Anterior cingulate cortex (tissue), 58 donors: ENCODE measurements around the gene ZNF816.
"Not testable (repeated sequence)": the region's sequence is repeated elsewhere in the genome, so short reads cannot be mapped to it uniquely, and the experiment has no call there.

Experiments used
- DNase-seq, 58 donors: peaks; one replicate each; lab custom pipeline; 2025; lab: John Stamatoyannopoulos, UW

ZNF816 gene

DNA sequence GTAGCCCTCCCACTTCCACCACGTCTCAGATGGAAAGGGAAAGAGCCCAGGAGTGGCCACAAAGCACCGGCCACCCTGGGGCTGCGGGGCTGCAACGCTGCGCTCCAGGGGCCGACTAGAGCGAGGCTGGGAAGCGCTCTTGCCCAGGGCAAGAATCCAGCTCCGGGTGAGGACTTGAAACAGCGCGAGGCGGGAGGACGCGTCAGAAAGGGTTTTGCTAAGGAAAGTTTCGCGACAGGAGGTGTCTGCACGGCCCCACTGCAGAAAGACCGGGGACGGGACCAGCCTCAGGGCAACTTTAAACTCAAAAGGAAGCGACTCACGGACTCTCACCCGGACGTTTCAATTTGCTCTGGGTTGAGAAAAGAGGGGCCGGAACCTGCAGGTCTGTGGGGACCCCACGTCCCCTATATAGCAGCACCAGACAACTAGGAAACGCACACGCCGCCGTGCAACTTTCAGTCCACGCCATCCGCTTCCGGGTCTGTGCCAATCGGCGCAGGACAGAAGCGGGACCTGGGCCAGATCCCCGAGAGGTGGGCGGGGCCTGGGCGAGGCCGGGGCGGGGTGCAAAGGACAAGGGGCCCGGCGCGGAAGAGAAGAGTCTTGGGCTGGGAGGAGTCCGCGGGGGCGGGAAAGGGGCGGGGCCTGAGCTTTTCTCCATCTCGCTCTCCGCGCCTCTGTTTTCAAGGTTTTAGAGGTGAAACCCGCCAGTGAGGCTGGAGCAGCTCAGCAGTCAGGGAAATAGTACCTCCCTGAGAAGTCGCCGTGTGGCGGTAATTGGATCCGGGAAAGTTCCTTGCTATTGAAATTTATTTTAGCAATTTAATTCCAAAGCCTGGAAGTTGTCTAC, at the start of gene ZNF816:
Gene ZNF816, minus strand, starts transcription at position 488 of the 853 bp plus-strand sequence. CDS start 6,792 bp downstream, outside the sequence.
- DNase-seq = peak in 57 of 58 donors; percentile 8 to 94 (median 77)

DNA sequence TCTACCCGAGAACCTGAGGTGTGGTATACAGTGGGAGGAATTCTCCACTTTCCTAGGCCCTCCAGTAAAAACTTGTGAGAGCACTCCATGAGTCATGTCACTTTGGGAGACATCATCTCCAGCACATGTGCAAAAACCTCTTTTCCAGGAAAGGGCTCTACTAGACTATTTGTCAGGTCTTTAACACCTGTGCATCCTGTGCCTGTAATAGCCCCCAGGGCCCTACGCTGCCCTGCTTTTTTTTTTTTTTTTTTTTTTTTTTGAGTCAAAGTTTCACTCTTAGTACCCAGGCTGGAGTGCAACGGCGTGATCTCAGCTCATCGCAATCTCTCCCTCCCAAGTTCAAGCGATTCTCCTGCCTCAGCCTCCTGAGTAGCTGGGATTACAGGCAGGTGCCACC, 49.3 kb upstream of the ZNF816 start:
- DNase-seq = no peak

DNA sequence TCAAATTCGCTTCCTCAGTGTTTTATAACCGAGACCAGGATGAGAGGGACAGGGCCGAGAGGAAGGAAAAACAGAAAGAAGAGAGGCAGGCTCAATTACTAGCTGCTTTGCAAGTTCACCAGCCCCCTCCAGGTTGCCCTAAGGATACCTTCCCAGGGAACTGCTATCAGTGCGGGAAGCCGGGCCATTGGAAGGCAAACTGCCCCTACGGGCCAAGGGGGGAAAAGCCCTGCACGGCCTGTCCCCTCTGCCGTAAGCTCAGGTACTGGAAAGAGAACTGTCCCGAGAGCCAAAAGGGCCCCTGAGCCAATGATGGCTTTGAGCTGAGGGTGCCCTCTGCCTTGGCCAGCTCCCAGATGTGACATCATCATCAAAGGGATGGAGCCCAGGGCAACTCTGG, 47.8 kb upstream of the ZNF816 start:
- no peak for DNase-seq

DNA sequence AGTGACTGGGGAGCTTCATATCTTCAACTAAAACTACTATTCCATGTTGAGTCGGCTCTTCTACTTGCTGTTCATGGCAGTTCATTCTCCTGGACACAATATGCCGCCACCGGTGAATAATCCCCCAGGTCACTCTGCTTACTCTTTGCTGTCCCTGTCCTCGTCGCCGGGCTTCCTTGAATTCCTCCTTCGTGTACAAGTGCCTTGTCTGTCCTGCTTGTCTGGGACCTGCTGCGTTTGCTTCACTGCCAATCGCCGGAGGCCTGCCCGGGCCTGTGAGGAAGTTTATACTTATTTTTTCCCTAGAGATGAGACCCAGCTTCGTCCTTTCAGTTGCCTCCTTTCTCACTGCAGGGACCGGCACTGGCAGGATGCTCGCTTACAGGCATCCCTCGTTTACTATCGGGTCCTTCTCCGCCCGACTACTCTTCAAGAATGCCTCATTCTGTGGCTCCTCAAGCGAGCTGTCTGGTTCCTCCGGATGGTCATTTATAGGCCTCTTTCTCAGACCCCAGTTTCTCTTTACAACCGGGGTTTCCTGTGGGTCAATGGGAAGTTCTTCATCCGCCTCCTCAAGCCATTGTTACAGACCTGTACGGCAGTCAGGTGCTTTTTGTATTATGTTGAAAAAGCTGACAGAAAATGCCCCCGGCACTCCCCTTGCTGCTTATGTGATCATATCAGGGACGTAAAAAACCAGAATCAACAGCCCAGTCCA, 45.5 kb upstream of the ZNF816 start:
- DNase-seq = no peak

DNA sequence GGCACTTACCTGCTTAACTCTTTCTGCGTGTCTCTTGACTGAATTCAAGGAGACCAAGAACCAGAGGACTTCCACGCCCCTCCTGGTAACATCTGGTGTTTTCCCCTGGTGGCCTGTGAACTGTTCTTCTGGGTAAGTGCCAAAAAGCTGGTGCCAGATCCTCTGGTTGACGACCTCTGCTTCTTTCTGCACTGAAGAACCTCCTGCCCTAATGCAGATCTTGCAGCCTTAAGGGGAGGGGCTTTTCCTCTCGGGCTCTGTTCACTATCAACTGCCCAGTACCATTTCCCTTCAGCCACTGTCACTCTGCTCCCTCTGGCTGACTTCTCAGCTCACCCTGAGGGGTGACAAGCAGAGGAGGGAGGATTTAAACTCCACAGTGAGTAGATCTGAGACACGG, 44.9 kb upstream of the ZNF816 start:
- DNase-seq = no peak

DNA sequence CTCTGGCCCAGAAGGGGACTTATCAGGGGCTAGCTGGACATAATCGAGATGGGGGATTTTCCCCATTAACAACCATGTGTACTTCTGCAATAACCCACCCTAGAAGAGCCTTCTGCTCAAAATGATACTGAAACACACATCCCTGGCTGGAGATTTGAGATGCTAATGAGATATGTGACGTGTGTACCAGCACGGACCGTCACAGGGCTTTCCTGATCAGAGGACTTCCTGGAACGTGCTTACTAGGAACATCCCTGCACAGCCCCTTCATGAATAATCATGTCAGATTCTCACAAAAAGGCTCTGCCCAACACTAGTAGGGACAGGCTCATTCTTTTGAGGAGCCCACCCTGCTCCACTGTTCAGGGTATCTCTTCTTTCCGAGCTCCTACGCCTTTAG, 44.5 kb upstream of the ZNF816 start:
- no peak for DNase-seq

DNA sequence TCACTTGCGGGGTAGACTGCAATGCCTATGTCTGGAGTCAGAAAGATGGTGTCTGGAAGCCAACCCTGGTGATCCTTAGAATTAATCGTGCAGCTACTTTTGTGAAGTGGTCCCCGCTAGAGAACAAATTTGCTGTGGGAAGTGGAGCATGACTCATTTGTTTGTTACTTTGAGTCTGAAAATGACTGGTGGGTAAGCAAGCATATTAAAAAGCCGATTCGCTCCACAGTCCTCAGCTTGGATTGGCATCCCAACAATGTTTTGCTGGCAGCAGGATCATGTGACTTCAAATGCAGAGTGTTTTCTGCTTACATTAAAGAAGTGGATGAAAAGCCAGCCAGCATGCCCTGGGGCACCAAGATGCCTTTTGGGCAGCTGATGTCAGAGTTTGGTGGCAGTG, 41.6 kb upstream of the ZNF816 start:
- no peak for DNase-seq

DNA sequence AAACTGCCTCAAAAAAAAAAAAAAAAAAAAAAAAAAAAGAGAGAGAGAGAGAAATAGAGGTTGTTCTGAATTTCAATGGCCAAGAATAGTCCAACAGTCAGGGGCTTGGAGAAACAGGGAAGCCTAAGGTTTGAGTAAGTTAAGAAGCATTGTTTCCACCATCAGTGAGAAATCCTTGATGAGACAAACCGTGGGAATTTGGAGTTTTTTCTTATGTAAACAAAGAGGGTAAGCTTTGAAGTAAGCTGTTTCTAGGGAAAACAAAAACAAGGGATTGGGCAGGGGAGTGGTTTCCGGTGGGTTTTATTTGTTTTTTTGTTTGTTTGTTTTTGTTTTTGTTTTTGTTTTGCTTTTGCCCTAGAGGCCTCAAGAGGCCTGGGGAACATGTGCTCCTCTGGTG, 39.8 kb upstream of the ZNF816 start:
- DNase-seq = no peak

DNA sequence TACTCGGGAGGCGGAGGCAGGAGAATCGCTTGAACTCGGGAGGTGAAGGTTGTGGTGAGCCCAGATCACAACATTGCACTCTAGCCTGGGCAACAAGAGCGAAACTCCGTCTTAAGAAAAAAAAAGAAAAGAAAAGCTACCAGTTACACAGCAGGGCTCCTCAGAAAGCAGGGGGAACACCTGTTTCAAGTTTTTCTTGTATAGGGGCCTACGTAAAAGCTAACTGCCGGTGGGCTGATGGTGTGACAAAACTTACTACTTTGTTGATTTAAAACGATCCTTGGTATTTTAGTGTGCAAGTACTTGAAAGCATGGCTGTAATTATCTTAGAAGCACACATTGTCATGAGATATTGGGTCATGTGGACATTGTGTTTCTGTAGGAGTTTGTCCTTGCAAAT, 35.3 kb upstream of the ZNF816 start:
- DNase-seq = no peak

DNA sequence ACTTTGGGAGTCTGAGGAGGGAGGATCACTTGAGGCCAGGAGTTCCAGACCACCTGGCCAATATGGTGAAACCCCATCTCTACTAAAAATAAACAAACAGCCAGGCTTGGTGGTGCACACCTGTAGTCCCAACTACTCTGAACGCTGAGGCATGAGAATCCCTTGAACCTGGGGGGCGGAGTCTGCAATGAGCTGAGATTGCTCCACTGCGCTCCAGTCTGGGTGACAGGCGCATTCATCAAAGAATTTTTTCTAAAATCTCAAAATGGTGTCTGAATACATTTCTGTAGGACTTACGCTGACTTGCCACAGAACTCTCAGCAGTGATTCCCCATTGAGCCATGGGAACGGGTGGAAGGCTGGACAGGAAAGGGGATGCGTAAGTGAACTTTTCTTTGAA, 33.0 kb upstream of the ZNF816 start:
- no peak for DNase-seq

DNA sequence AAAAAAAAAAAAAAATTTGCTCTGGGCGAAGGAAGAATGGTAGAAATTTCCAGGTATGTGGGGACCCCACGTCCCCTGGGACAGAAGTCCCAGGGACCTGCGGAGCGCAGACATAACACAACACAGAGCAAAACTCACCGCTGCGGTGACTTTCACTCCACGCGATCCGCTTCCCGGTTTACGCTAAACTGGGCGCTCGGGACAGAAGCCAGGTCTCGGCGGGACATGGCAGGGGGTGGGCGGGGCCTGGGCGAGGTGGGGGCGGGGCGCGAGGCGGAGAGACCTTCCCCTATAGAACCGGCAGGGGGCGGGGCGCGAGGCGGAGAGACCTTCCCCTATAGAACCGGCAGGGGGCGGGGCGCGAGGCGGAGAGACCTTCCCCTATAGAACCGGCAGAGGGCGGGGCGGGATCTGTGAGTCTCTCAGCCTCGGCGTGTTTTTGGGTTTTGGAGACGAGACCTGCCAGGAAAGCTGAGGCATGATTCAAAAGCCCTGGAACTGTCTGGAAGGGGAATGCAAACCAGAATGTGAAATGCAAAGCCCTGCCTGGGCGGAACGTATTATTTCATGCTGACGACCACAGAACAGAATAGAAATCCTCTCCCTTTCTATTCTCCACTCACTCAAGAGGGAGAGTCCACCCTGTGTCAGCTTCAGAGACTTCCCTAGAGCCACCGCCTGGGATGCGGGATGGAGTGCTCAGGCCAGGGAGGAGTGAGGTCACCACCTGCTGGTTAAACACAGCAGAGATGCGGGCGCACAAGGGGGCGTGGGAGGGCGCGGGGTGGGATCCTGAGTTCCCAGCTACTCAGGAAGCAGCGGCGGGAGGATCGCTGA, 30.9 kb upstream of the ZNF816 start:
- DNase-seq = peak in 49 of 58 donors; percentile 10 to 84 (median 43)

DNA sequence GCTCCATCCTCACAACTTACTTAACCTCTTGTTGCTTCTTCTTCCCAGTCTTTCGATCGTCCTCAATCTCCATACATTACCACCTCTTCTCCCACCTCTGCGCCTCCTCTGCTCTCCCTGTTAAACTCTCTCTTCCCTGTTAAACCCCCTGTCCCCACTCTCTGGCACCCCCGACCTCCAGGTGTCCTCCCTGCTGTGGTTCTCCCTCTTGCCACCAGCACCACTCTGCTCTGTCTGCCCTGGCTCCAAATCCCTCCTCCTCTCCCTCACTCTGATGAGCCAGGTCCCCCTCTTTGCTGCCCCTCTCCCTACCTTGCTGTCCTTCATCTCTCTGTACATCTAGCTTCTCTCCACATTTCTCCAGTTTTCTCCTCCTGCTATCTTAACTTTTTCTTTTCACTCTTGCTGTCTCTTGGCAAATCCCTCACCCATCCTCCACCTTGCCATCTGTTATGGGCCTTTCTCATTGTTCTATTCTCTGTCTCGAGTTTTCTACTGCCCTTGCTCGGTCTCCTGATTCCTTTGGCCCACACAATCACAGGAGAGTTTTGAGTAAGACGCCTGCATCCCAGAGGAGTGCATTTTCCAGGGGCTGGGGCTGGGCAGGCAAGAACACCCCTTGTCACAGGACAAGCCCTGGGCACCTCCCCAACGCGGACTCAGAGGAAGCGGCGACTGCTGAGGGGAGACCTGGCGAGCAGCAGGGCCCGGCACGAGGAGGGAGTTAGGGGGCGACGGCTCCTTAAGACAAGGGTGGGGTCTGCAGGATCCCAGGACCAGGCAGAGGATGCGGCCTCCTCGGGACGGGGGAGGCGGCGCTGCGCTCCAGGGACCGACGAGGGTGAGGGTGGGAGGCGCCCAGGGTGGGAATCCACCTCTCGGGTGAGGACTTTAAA, 29.7 kb upstream of the ZNF816 start:
- DNase-seq = peak in 14 of 58 donors; percentile 1 to 26 (median 6)

DNA sequence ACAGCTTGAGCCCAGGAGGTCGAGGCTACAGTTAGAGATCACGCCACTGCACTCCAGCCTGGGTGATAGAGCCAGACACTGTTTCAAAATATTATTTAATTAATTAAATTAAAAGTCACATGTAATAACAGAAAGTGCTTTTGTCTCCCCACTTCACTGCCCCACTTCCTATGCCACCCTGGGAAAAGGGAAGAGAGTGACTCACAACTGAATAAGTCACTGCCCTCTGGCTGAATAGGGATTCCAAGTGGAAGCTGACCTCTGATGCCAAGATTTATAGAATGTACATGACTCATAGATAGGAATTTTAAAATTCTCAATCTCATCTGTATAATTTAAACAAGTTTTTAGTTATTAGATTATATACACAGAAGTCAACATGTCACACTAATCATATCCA, 28.8 kb upstream of the ZNF816 start:
- no peak for DNase-seq

DNA sequence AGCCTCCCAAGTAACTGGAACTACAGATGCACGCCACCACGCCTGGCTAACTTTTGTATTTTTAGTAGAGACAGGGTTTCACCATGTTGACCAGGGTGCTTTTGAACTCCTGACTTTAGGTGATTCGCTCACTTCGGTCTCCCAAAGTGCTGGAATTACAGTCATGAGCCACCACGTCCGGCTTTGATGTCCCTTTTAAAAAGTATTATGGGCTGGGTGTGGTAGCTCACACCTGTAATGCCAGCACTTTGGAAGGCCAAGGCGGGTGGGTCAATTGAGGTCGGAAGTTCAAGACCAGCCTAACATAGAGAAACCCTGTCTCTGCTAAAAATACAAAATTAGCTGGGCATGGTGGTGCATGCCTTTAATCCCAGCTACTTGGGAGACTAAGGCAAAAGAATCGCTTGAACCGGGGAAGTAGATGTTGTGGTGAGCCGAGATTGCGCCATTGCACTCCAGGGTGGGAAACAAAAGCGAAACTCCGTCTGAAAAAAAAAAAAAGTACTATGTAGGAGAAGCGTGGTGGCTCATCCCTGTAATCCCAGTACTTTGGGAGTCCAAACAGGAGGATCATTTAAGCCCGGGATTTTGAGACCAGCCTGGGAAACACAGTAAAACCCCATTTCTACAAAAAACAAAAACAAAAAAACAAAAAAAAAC, 28.2 kb upstream of the ZNF816 start:
- no peak for DNase-seq

DNA sequence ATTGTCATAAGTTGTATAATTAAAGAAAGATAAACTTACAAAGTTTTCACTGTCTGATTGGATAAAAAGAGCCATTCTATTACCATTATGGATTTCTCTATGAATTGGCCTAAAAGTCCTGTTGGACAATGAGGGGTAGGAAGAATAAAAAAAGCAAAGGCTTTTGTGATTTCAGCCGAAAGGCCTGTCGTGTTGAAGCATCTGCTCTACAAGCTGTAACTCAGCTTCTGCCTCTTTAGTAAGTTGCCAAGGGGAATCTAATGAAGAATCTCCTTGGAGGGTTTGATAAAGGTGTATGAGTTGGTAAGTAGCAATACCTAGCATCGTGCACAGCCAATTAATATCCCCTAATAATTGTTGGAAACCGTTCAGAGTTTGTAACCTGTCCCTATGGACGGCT, 25.8 kb upstream of the ZNF816 start:
- no peak for DNase-seq

DNA sequence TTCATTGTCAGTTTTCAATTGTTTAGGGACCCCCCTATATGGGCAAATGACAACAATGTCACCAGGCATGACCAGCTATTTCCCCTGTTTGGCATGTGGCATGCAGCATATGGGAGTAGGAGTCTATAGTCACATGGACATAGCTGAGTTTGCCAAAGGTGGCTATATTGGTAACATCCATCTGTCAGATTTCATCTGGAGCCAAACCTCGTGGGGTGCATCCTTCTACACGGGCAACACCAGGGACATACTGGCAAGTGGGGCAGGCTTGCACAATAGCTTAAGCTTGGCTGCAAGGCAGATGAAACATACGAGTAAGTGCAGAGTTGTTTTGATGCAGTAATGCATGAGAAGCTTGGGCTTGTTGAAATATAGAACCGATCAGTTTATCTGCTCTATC, 24.5 kb upstream of the ZNF816 start:
- peak in 33 of 58 donors; percentile 1 to 75 (median 31) for DNase-seq

DNA sequence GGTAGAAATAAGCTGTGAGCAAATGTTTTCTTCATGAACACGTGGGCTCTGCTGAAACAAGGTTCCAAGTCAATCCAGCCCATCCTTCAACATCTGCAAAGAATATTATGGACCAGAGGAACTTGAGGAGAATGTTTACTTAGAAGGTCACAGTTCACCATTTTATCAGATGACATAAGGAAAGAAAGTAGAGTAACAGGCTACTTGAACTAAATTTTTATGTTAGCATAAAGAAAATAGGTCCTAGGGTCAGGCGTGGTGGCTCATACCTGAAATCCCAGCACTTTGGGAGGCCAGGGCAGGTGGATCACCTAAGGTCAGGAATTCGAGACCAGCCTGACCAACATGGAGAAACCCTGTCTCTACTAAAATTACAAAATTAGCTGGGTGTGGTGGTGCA, 20.5 kb upstream of the ZNF816 start:
- not testable (repeated sequence) for DNase-seq

DNA sequence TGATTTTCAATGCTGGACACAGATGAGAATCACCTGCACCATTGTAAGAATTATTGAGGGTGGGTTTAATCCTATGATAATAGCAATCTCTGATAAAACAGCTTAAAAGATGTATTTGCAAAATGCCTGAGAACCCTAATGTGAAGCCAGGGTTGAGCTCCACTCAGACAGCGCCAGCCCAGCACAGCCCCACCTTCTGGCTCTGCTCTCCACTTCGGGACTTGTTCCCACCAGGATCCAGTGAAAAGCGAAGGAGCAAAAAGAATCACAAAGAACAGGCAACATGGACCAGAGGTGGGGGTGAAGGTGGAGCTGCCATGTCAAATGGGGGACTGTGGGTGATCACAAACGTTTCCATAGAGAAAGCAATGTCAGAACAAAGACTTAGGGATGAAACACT, 18.6 kb upstream of the ZNF816 start:
- no peak for DNase-seq

DNA sequence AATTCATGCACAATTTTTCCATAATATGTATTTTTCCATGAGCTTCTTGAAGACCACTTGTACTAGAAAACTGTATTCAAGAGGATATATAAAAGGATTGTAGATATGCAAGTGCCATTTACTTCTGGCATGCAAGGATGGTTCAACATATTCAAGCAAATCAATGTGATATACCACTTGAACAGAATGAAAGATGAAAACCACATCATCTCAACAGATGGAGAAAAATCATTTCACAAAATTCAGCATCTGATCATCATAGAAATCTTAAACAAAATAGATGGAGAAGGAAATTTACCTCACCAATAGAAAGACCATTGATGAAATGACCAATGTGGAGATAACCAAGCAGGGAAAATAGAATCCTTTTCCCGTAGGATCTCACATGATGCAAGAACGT, 5.1 kb upstream of the ZNF816 start:
- no peak for DNase-seq
